ENCODE data around the gene WFS1.
A peak's percentile ranks its signal among the peaks of the same experiment; 100 is the strongest.

WFS1 gene

DNA sequence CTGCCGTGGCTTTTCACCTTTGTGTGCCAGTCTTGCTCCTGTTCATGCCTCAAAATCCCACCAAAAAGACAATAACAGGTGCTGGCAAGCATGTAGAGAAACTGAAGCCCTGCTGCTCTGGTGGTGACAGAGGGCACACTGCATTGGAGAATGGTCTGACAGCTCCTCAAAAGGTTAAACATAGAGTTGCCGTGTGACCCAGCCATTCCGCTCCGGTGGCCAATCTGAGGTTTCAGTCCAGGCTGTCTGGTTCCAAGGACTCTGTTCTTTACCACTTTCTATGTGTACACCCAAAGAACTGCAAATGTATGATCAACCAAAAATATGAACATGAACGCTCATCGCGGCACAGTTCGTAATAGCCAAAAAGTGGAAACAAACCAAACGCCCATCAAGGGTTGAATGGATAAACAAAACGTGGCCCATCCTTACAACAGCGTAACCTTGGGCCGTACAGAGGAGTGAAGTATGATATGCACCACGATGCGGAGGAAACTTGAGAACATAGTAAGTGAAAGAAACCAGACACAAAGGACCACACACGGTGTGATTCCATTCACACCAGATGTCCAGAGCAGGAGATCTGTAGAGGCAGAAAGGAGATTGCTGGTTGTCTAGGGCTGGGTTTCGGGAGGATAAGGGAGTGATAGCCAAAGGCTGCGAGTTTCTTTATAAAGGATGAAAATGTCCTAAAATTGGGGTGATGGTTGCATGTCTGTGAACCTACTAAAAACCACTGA lies 33.6 kb upstream of the WFS1 start:
- Histone ChIP-seq H3K4me3 (ENCODE audit: low read depth, low read length) (no peak overlapping the region), H3K9ac (ENCODE audit: low read length) (no peak overlapping the region), H3K27ac (ENCODE audit: low read depth, low read length) (no peak overlapping the region), H3K27me3 (ENCODE audit: control insufficient read depth, insufficient read depth, low read length) (no peaks in the 10 kb centered on the region), H3K4me1 (ENCODE audit: control insufficient read depth, insufficient read depth, low read length) (no peaks in the 10 kb centered on the region), H3K36me3 (ENCODE audit: control insufficient read depth, insufficient read depth, low read length) (no peaks in the 10 kb centered on the region), H3K9me3 (ENCODE audit: control insufficient read depth, insufficient read depth, low read depth, low read length) (no peaks in the 10 kb centered on the region)

DNA sequence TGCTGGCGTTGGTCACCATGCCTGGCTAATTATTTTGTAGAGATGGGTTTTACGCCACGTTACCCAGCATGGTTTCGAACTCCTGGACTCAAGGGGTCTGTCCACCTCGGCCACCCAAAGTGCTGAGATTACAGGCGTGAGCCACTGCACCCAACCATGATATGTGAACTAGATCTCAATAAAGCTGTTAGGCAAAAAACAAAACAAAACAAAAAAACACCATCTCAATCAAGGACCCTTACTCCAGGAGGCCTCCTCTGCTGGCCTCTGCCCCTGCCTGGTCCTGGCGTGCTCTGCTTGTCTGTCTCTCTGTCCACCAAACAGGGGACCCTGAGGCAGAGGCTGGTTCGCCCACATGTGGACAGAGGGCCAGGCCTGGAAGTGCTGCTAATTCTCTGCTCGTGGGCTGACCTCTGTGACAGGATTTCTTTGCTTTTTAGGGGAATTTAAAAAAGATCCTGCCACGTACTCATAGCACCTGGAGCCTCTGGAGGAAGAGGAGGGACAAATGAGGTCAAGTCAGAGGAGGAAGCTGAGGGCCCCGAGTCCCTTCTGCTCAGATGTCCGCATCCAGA lies 32.7 kb upstream of the WFS1 start:
- no peaks in the 10 kb centered on the region for H3K9me3 ChIP-seq (ENCODE audit: control insufficient read depth, insufficient read depth, low read depth, low read length)
- no peak overlapping the region for H3K27ac ChIP-seq (ENCODE audit: low read depth, low read length)
- H3K9ac ChIP-seq (ENCODE audit: low read length): no peak overlapping the region

DNA sequence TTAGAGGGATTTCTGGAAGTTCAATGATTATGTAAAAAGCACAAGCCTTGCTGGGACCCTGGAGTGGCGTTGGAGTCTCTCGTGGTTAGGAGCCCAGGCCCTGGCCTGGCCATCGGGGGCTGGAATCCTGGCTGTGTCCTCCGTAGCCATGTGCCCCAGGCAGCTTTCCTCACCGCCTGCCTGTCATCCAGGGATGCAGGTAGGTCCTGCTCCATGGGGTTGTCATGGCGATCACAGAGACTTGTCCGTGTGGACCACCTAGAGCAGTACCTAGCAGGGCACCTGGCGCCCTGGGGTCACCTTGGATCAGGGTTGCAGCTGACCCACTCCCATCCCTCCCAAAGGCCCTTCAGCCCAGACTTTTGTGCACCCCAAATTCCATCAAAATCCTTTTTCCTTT lies 30.2 kb upstream of the WFS1 start:
- peaks cover 11% of the 10 kb centered on the region for H3K9me3 ChIP-seq (ENCODE audit: control insufficient read depth, insufficient read depth, low read depth, low read length)
- H3K9ac ChIP-seq (ENCODE audit: low read length): no peak overlapping the region
- no peak overlapping the region for H3K27ac ChIP-seq (ENCODE audit: low read depth, low read length)
- peaks cover 6% of the 10 kb centered on the region for H3K27me3 ChIP-seq (ENCODE audit: control insufficient read depth, insufficient read depth, low read length)
- no peaks in the 10 kb centered on the region for H3K36me3 ChIP-seq (ENCODE audit: control insufficient read depth, insufficient read depth, low read length)
- no peaks in the 10 kb centered on the region for H3K4me1 ChIP-seq (ENCODE audit: control insufficient read depth, insufficient read depth, low read length)
- no peak overlapping the region for H3K4me3 ChIP-seq (ENCODE audit: low read depth, low read length)

More for the DNA sequence above, 32.7 kb upstream of the WFS1 start:
- no peaks in the 10 kb centered on the region for H3K36me3 ChIP-seq (ENCODE audit: control insufficient read depth, insufficient read depth, low read length)
- H3K27me3 ChIP-seq (ENCODE audit: control insufficient read depth, insufficient read depth, low read length): no peaks in the 10 kb centered on the region
- H3K4me3 ChIP-seq (ENCODE audit: low read depth, low read length): no peak overlapping the region
- no peaks in the 10 kb centered on the region for H3K4me1 ChIP-seq (ENCODE audit: control insufficient read depth, insufficient read depth, low read length)

DNA sequence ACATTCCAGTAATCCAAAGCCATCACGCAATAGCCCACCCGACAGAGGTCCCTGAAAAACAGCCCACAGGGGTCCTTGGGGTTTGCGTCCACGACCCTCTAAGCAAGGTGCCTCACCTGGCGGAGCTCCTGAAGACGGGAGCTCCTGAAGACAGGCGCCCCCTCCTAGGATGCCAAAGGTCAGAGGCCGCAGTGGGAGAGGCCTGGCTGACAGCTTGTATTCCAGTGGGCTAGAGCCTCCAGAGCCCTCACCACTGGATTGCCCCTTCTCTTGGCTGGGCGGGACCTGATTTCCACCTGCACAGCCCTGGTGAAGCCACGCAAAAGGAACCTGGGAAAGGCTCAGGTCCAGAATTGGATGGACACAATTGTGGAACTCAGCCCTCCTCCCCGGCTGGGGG lies 29.7 kb upstream of the WFS1 start:
- H3K4me1 ChIP-seq (ENCODE audit: control insufficient read depth, insufficient read depth, low read length): no peaks in the 10 kb centered on the region
- H3K9ac ChIP-seq (ENCODE audit: low read length): no peak overlapping the region
- peaks cover 10% of the 10 kb centered on the region for H3K27me3 ChIP-seq (ENCODE audit: control insufficient read depth, insufficient read depth, low read length)
- no peak overlapping the region for H3K4me3 ChIP-seq (ENCODE audit: low read depth, low read length)
- H3K9me3 ChIP-seq (ENCODE audit: control insufficient read depth, insufficient read depth, low read depth, low read length): peaks cover 16% of the 10 kb centered on the region
- H3K36me3 ChIP-seq (ENCODE audit: control insufficient read depth, insufficient read depth, low read length): no peaks in the 10 kb centered on the region
- H3K27ac ChIP-seq (ENCODE audit: low read depth, low read length): no peak overlapping the region

DNA sequence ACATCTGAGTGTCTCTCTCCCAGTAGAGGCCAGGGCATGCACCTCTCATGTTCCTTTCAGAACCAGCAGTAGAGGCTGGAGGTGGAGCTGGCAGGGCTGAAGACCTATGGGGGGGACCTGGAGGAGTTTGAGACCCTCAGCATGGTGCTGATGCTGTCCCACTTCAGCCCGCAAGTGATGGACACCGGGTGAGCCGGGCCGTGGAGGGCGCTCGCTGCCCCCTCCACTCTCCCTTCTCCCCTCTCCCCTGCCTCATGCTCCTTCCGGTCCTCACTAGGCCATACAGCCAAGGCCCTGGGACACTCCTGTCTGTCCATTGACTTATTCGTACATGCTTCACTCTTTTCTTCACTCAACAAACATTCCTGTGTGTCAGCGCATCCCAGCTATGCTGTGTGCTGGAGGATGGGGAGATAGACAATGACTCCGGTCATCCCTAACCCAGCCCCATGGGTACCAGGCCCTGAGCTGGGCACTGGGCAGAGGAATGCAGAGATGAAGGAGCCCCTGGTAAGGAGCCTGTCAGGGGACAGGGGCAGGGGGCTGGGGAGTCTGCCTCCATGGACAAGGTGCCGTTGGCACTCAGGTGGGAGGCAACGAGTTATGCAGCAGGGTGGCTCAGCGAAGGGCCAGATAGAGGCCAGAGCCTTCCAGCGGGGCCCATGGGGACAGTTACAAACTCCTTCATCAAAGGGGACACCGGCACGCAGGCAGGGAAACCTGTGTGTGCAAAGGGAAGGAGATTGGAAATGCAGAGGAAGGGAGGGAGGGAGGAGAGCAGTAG lies 28.4 kb upstream of the WFS1 start:
- no peak overlapping the region for H3K27ac ChIP-seq (ENCODE audit: low read depth, low read length)
- no peak overlapping the region for H3K4me3 ChIP-seq (ENCODE audit: low read depth, low read length)
- peaks cover 4% of the 10 kb centered on the region; the same call in 1 of the 2 replicates for H3K4me1 ChIP-seq (ENCODE audit: control insufficient read depth, insufficient read depth, low read length)
- peaks cover 20% of the 10 kb centered on the region for H3K9me3 ChIP-seq (ENCODE audit: control insufficient read depth, insufficient read depth, low read depth, low read length)
- H3K27me3 ChIP-seq (ENCODE audit: control insufficient read depth, insufficient read depth, low read length): peaks cover 15% of the 10 kb centered on the region
- H3K9ac ChIP-seq (ENCODE audit: low read length): no peak overlapping the region
- no peaks in the 10 kb centered on the region for H3K36me3 ChIP-seq (ENCODE audit: control insufficient read depth, insufficient read depth, low read length)

DNA sequence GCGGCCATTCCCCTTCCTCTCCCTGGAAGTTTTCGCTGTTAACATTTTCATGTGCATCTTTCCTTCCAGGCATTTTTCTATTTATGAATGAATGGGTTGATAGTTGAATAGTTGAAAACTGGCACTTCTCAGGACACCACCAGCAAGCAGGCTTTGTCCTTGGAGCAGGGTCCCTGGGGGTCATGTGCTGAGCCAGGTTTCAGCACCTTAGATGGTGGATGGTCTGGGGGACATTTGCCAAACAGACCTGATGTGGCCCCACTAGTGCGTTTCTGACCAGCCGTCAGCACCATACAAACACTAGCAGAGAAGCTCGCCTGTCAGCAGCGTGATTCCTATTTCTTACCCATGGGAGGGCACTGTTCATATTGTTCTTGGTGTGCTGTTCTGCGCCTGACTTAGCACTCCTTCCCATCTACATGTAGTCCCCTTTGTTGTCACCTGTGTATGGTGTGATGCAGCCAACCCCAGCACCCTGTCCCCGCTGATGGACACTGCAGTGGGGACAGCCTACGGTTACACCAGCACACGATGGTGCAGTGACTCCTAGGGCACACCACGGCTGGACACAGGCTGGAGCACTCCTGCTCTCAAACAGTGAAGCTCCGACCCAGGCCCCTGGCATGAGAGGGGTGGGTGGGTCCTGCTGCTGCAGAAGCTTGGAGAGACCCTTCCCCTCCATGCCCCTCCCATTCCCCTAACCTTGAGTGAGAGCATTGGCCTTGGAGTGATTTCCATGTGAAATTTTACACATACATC lies 27.2 kb upstream of the WFS1 start:
- H3K36me3 ChIP-seq (ENCODE audit: control insufficient read depth, insufficient read depth, low read length): no peaks in the 10 kb centered on the region
- no peak overlapping the region for H3K9ac ChIP-seq (ENCODE audit: low read length)
- peaks cover 15% of the 10 kb centered on the region for H3K27me3 ChIP-seq (ENCODE audit: control insufficient read depth, insufficient read depth, low read length)
- H3K4me1 ChIP-seq (ENCODE audit: control insufficient read depth, insufficient read depth, low read length): peaks cover 4% of the 10 kb centered on the region; the same call in 1 of the 2 replicates
- peaks cover 20% of the 10 kb centered on the region for H3K9me3 ChIP-seq (ENCODE audit: control insufficient read depth, insufficient read depth, low read depth, low read length)
- no peak overlapping the region for H3K4me3 ChIP-seq (ENCODE audit: low read depth, low read length)
- no peak overlapping the region for H3K27ac ChIP-seq (ENCODE audit: low read depth, low read length)

DNA sequence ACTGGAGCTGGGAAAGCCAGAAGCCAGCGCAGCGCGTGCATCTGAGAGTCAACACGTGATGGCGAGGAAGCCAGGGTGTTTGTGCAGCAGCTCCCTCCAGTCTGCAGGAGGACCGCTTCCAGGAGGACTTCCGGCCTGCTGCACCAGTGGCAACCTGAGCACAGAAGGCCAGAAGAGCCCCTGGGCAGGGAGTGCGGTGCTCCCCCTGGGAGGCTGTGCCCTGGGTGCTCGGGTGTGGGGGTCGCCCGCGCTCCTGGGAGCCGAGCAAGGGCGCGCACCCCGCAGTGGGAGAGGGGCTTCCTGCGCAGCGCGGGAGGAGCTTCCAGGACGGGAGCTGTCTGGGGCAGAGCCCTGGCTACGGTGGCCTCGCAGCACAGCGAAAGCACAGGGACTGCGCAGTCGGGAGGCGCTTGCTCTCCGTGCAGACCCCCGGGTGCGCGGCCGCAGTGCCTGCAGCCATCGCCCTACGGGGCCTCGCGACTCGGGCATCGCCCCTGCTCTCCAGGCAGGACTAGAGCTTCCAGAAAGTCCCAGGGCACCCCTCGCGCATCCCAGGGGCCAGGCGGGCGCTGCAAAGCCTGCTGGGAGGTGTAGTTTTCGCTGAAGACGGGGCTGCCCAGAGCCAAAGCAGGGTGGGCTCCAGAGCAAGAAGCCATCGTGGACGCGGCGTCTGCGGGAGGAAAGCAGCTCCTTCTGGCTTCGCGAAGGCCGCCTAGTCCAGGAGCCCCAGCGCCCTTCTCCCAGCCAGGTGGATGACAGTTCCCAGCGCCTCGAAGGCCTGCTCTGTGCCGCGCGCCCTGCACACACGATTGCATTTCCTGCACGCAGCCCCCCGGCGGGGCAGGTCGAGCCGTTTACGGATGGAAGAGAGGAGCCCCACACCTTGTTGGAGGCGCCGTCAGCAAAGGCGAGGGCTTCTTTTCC lies 24.1 kb upstream of the WFS1 start:
- H3K27me3 ChIP-seq (ENCODE audit: control insufficient read depth, insufficient read depth, low read length): peaks cover 15% of the 10 kb centered on the region
- peaks cover 20% of the 10 kb centered on the region for H3K9me3 ChIP-seq (ENCODE audit: control insufficient read depth, insufficient read depth, low read depth, low read length)
- H3K27ac ChIP-seq (ENCODE audit: low read depth, low read length): no peak overlapping the region
- H3K4me1 ChIP-seq (ENCODE audit: control insufficient read depth, insufficient read depth, low read length): peaks cover 4% of the 10 kb centered on the region
- H3K9ac ChIP-seq (ENCODE audit: low read length): peak overlapping the region; percentile 18
- H3K4me3 ChIP-seq (ENCODE audit: low read depth, low read length): peak overlapping the region; percentile 67; the same call in 1 of the 2 replicates
- H3K36me3 ChIP-seq (ENCODE audit: control insufficient read depth, insufficient read depth, low read length): no peaks in the 10 kb centered on the region

DNA sequence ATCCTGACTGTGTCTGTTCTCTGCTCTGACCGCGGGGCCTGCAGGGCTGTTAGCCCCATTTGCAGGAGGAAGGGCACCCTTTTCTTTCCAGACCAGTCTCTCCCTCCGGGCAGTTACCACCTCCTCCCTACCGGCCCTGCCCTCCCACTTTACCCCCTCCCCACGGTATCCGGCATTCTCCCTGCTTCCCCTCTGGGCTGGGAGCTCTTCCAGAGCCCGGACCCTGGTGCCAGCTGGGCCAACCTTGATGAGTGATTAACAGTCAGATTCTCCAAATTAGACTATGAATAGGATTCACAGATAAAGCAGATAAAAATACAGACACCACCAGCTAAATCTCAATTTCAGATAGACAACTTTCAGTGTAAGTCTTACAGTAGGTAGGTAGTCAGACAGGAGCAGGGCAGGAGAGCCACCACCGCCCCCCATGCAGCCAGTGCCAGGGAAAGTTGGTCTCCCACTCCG lies 23.4 kb upstream of the WFS1 start:
- Histone ChIP-seq H3K4me1 (ENCODE audit: control insufficient read depth, insufficient read depth, low read length) (peaks cover 4% of the 10 kb centered on the region), H3K27ac (ENCODE audit: low read depth, low read length) (no peak overlapping the region), H3K9me3 (ENCODE audit: control insufficient read depth, insufficient read depth, low read depth, low read length) (peaks cover 20% of the 10 kb centered on the region), H3K9ac (ENCODE audit: low read length) (no peak overlapping the region), H3K36me3 (ENCODE audit: control insufficient read depth, insufficient read depth, low read length) (no peaks in the 10 kb centered on the region), H3K4me3 (ENCODE audit: low read depth, low read length) (peak overlapping the region; percentile 67; the same call in 1 of the 2 replicates), H3K27me3 (ENCODE audit: control insufficient read depth, insufficient read depth, low read length) (peaks cover 15% of the 10 kb centered on the region)

DNA sequence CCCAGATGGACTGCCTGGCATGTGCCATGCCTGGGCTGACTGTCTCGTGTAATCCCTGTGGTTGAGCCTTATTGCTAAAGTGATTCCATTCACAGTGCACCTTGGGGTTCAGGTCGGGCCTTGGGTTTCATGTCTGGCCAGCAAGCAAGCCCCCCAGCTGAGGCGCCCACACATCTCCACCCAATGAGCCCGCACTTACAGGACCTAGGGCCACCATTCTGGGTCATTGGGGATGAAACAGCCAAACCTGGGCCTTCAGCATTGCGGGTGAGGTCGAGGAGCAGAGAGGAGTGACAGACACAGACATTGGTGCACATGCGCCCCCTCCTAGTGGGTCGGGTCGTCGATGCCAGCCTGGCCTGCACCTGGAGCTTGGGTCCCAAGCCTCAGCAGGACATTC lies 21.3 kb upstream of the WFS1 start:
- Histone ChIP-seq H3K9ac (ENCODE audit: low read length) (no peak overlapping the region), H3K27ac (ENCODE audit: low read depth, low read length) (no peak overlapping the region), H3K36me3 (ENCODE audit: control insufficient read depth, insufficient read depth, low read length) (no peaks in the 10 kb centered on the region)

More for the DNA sequence above, 21.3 kb upstream of the WFS1 start:
- Histone ChIP-seq H3K27me3 (ENCODE audit: control insufficient read depth, insufficient read depth, low read length) (peaks cover 12% of the 10 kb centered on the region), H3K4me1 (ENCODE audit: control insufficient read depth, insufficient read depth, low read length) (peaks cover 4% of the 10 kb centered on the region), H3K4me3 (ENCODE audit: low read depth, low read length) (no peak overlapping the region), H3K9me3 (ENCODE audit: control insufficient read depth, insufficient read depth, low read depth, low read length) (peaks cover 20% of the 10 kb centered on the region)

All from HUES6 (cell line).